NCI-H2196 (cell line): ENCODE measurements around the gene KIAA1217.
"Not testable (repeated sequence)": the region's sequence is repeated elsewhere in the genome, so short reads cannot be mapped to it uniquely, and the experiment has no call there.

ENCODE experiments used
- DNase-seq: peaks from one replicate; lab custom pipeline; 2025; ENCODE audit not compliant: unreplicated experiment; lab: John Stamatoyannopoulos, UW

Gene KIAA1217

GRCh38 chr10:24435374-24435773 is 226.4 kb downstream of the KIAA1217 start:
- DNase-seq = no peak

DNA sequence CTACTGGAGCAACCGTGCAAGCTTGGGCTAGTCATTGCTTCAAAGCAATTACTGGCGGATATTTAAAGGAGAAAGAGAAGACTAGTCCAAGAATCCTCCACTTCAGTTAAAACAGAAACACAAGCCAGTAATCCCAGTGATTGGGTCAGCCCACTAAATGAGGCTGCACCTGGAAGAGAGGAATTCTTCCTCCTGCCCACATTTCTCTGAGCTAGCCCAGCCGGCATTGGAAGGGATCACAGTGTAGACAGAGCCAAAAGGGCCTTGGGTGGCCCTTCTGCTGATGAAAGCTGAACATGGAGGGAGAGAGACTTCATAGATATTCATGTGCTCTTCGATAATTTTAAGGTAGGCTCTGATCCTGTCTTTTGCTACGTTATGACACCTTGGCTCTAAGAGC is 228.4 kb downstream of the KIAA1217 start:
- DNase-seq = no peak

- no peak for DNase-seq
Measured at GRCh38 chr10:24438800-24439199, 229.9 kb downstream of the KIAA1217 start.

- no peak for DNase-seq
Measured at GRCh38 chr10:24439935-24440334, 231.0 kb downstream of the KIAA1217 start.

DNA sequence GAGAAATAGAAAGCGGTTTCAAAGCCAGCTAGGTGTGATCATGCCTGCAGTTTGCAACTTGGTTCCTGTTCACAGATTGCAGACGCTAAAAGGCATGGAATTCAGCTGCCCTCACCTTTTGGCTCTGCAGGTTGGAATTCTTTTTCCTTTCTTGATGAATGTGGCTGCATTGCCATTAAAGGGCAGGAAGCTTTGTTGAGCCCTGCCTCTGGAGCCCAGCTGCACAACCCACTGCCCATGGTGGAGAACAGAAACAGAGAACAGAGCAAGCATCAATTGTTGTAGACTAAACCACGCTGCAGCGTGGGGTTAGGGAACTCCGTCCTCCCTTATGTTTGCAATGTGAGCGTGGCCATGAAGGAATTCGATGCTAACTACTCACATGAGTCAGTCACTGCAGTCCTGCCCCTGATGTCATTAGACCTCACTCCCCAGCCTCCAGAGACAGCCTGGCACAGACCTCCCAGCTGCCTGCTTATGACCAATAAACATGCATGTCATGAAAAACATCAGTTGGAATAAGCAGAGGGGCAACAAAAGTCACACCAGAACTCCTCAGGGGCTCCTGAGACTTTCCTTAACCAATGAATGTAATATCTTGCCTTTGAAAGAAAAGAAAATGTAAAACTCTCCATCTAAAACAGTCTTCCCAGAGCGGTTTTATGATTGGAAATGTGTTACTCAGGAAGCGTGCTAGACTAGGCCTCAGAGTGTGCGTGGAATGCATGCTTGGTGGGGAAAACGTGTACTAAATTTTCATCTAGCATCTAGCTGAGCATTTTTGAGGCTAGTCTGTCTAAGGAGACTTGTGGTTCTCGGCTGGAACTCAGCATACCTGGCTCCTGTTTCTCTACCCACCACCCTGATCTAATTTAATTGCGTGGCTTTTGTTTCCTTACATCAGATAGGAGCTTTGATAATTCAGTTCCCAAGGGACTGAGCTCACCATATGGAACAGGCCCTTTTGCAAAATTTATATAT is 232.2 kb downstream of the KIAA1217 start:
- no peak for DNase-seq

DNA sequence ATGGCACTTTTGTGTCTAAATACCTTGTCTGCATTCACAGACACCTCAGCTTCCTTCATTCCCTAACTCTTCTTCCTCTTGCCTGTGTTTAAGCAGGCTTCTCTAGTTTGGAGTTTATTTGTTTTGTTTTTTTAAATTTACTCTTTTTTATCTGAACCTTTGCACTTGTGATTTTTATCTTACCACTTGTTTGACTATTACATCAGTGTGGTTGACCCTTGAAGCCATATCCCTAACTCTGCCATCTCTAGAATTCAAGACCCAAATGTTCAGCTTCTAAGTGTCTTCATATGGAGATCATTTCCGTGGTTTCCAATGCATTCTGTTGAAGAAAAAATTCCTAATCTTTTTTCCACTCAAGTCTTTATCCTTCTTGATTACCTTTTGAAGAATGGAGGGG is 233.3 kb downstream of the KIAA1217 start:
- no peak for DNase-seq

GRCh38 chr10:24442641-24443174 is 233.8 kb downstream of the KIAA1217 start:
- not testable (repeated sequence) for DNase-seq

DNA sequence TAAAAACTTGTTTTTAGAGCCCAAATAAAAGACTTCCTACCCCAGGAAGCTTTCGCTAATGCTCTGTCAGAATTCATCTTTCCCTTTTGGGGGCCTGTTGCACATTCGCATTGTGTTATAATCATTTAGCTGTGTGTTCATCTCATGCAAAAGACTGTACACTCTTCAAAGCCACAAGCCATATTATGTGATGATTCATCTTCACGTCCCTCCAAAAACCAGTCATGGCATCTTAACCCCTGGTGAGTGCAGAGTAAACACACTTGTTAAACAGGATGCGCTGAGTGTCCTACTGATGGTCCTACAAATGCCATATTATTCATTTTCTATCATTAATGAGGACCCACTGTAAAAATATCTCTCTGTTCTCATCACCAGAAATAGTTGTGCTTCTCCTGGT is 235.4 kb downstream of the KIAA1217 start:
- DNase-seq = no peak

DNA sequence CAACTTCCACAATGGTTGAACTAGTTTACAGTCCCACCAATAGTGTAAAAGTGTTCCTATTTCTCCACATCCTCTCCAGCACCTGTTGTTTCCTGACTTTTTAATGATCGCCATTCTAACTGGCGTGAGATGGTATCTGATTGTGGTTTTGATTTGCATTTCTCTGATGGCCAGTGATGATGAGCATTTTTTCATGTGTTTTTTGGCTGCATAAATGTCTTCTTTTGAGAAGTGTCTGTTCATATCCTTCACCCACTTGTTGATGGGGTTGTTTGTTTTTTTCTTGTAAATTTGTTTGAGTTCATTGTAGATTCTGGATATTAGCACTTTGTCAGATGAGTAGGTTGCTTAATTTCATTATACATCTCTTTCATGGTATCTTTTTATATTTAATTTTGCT is 237.0 kb downstream of the KIAA1217 start:
- DNase-seq = not testable (repeated sequence)

DNA sequence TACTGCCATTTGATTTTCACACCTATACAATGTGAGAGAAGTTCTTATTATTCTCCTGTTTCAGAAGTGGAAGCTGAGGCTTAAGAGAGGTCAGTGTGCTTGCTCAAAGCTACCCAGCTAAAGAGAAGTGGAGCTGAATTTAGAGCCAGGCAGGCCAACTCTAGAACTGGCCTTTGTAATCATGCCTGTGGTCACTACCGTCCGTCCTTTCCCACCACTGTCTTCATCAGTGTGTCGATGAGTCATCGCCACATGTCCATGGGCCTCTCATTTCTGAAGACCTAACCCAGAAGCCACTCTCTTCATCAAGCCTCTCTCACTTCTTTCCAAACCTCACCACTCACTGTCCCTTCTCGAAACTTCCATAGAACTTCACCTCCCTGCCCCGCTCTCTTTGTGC is 237.8 kb downstream of the KIAA1217 start:
- DNase-seq = no peak

- DNase-seq = no peak
Measured at GRCh38 chr10:24448351-24448999, 239.5 kb downstream of the KIAA1217 start.

DNA sequence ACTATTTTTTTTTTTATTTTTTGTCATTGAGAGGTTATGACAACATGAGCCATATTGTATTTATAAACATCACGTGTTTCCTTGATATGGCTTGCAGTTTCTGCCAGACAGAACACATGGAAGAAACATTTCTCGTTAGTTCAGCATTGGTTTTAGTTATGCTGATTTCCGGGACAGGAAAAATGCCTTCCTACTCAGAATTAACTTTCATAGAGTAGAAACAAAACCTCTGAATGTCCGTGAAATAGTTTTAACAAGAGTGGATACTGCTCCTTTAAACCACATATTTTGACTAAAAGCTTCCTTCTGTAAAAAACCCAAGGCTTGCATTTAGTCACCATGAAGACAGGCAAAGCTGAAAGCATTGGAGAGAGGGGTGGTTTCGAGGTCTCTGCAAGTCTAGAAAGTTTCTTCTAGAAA is 240.4 kb downstream of the KIAA1217 start:
- no peak for DNase-seq

- no peak for DNase-seq
Measured at GRCh38 chr10:24449769-24450310, 240.9 kb downstream of the KIAA1217 start.

- DNase-seq = no peak
Measured at GRCh38 chr10:24451325-24451820, 242.4 kb downstream of the KIAA1217 start.

GRCh38 chr10:24452030-24452429 is 243.1 kb downstream of the KIAA1217 start:
- no peak for DNase-seq

DNA sequence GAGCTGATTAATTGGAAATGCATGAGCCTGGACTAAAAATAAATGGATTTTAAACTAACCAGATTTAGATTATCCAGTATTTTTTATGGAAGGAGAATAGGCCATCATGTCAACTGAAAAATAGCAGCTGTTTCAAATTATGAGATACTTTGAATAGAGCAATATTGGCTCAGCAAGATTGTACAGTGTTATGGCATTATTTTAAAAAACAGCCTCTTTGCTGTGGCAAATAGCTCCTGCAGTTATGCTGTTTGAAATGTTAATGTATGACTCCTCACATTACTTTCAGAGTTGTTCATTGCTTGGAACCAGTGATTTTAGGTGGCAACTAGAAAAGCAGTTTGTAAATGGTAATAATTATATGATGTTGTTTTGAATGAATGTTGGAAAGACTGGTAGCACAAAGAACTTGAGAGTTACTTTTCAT is 244.5 kb downstream of the KIAA1217 start:
- no peak for DNase-seq

- DNase-seq = no peak
Measured at GRCh38 chr10:24453973-24454372, 245.0 kb downstream of the KIAA1217 start.

DNA sequence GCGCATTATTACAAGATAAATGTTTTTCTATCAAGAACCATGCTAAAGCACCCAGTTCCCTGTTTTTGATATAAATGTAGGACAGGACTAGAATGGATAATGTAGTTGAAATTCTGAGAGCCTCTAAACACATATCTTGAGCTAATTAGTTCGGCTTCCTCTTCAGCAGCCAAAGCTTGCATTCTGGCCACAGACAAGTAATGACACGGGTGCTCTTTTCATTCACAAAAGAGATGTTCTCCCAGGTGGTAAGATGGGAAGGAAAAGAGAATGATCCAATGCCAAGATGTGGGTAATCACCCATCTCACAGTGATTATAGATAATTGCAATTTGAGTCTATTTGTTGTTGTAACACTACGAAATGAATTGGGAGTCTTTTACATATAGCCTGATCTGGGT is 246.5 kb downstream of the KIAA1217 start:
- no peak for DNase-seq

DNA sequence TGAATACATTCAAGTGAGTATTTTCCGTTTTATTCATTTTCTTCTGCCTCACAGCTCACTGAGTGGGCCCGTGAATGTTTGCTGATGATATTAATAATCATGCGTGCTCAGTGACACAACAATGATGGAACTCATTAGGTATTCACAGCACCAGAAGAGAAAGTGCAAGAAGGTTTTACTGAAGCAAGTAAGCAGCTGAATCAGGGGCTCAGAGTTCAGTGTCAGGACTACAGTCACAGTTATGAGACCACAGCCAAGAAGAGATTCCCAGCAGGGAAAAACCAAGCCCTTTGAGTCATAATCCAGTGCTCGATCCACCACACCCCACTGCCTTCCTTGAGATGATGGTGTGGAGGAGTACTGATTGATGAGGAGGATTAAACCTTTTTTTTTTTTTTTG is 247.4 kb downstream of the KIAA1217 start:
- DNase-seq = no peak

DNA sequence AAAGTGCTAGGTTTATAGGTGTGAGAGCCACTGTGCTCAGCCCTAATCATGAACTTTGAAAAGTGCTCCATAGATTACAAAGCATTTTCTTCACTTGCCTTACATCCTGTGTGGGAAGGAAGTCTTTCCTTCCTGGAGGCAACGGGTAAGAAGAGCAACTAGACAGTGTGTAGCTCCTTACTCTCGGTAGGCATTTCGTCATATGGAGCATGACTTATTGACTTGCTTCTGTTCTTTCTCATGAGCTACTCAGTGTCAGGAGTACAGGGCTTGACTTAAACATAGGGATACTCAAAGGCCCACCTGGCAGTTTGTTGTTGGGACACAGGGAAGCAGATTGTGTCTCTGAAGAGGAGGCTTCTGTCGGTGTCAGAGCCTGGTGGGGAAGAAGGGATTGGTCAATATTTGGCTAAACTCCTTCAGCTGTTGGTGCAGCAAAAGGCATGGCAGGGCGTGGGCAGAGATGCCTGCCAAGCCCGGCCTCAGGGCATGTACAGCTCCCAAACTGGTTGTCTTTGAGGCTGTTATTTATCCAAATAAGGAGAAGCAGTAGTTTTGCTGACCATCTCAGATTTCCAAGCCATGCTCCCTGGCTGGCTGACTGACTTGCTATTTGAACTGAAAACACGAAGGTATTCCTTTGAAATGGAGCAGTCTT is 248.9 kb downstream of the KIAA1217 start:
- no peak for DNase-seq

DNA sequence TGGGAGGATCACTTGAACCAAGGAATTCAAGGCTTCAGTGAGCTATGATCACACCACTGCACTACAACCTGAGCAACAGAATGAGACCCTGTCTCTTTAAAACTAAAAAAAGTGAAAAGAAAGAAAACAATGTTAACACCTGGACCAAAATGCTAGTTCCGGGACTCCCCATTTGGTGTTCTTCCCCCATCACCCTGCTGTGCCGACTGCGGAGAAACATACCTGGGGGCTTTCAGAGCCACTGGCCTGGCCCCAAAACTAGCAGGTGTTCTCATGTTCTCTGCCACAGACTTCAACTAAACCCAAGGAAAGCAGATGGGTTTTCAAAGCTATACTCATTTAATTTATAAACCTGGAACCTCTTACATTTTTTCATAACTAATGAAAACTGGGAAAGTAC is 250.9 kb downstream of the KIAA1217 start:
- no peak for DNase-seq
